CD8-positive, alpha-beta memory T cell (primary cell): ENCODE measurements around the gene CNIH4. TPM values are rescaled to one million over a fixed set of nuclear protein-coding genes. Genes with fewer than 3 reads are reported as not detected.

Source experiments
- CTCF ChIA-PET: fragments of 350-600 bp; sonication (Branson Sonifier 250); formaldehyde crosslinking; loops from one replicate; lab custom pipeline; 2021; ENCODE audit warnings: antibody characterized with exemption; lab: Charles Lee
- POLR2A ChIA-PET: fragments of 350-600 bp; sonication (Branson Sonifier 250); formaldehyde crosslinking; loops from one replicate; lab custom pipeline; 2021; ENCODE audit warnings: antibody characterized with exemption; lab: Charles Lee
- DNase-seq, 5 donors: peaks; one replicate each; pipeline versions ENCODE4 v3.0.0 to v3.0.0-alpha.2; 2020 to 2022; ENCODE audit warnings: mixed read lengths in 1 of 5
- H3K27ac ChIP-seq: one replicate; pipeline ENCODE4 v1.7.0; 2013; ENCODE audit warnings: low read depth, mild to moderate bottlenecking, low read length, moderate library complexity
- H3K27me3 ChIP-seq: 2 replicates; pipeline ENCODE4 v1.7.0; 2013; ENCODE audit warnings: low read length, mild to moderate bottlenecking; ENCODE audit not compliant: insufficient read depth, poor library complexity, severe bottlenecking
- H3K36me3 ChIP-seq: 2 replicates; pipeline ENCODE4 v1.7.0; 2013; ENCODE audit warnings: mild to moderate bottlenecking, low read length, moderate library complexity; ENCODE audit not compliant: insufficient read depth
- H3K4me1 ChIP-seq: 2 replicates; pipeline ENCODE4 v1.7.0; 2013; ENCODE audit warnings: mild to moderate bottlenecking, low read length, moderate library complexity; ENCODE audit not compliant: insufficient read depth
- H3K4me3 ChIP-seq: 2 replicates; pipeline ENCODE4 v1.7.0; 2013; ENCODE audit warnings: mild to moderate bottlenecking, low read length
- H3K9me3 ChIP-seq: 2 replicates; pipeline ENCODE4 v1.7.0; 2013; ENCODE audit warnings: mild to moderate bottlenecking, low read length
- H3K27ac Mint-ChIP-seq, 8 donors: one replicate each; pipeline ENCODE4 v1.8.0; 2020 to 2021; ENCODE audit warnings: mixed read lengths in 8 of 8, mild to moderate bottlenecking in 6 of 8, inconsistent platforms in 3 of 8, moderate library complexity in 3 of 8
- H3K27me3 Mint-ChIP-seq, 2 donors: one replicate each; pipeline ENCODE4 v1.8.0; 2020 to 2021; ENCODE audit warnings: mixed read lengths in 2 of 2, mild to moderate bottlenecking in 1 of 2, moderate library complexity in 1 of 2
- H3K36me3 Mint-ChIP-seq, 3 donors: one replicate each; pipeline ENCODE4 v1.8.0; 2020 to 2021; ENCODE audit warnings: mixed read lengths in 3 of 3, inconsistent platforms in 1 of 3, mild to moderate bottlenecking in 1 of 3
- H3K4me1 Mint-ChIP-seq, 3 donors: one replicate each; pipeline ENCODE4 v1.8.0; 2020 to 2021; ENCODE audit warnings: mixed read lengths in 3 of 3, inconsistent platforms in 1 of 3, mild to moderate bottlenecking in 1 of 3
- H3K4me3 Mint-ChIP-seq, 7 donors: one replicate each; pipeline ENCODE4 v1.8.0; 2020 to 2021; ENCODE audit warnings: mixed read lengths in 7 of 7, mild to moderate bottlenecking in 6 of 7, moderate library complexity in 4 of 7, inconsistent platforms in 2 of 7
- H3K9me3 Mint-ChIP-seq, 5 donors: one replicate each; pipeline ENCODE4 v1.8.0; 2020 to 2022; ENCODE audit warnings: mixed read lengths in 5 of 5, mild to moderate bottlenecking in 3 of 5, moderate library complexity in 2 of 5, inconsistent platforms in 1 of 5
- polyA plus RNA-seq: library from polyadenylated mRNA; unstranded; fragments of 300-500 nt; fragmentation: Illumina TruSeq; gene quantifications from one replicate; pipeline ENCODE4 v1.2.3, GENCODE V29; 2021
- total RNA-seq, 2 experiments: library from RNA; stranded (reverse); gene quantifications; one replicate each; pipeline ENCODE4 v1.2.3, GENCODE V29; 2021

Gene CNIH4
- total and polyA plus RNA-seq, 3 experiments from 2014 or later: 45.7 to 53.9 (median 49.3) TPM

DNA sequence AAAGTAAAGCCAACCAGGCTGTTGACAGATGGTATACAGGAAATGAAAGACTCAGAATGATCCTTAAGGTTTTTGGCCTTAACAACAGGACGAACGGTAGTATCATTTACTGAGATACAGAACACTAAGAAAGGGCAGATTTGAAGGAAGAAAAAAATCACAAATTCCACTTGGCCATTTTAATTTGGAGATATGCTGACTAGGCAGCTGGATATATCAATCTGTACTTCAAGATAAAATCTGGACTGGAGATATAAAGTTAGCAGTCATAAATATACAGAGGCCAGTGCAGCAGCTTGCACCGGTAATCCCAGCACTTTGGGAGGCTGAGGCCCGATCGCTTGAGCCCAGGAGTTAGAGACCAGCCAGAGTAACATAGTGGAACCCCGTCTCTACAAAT is 28.0 kb upstream of the CNIH4 start:
- H3K27me3 Mint-ChIP-seq: no peaks in the 10 kb centered on the region
- peaks cover 11% of the 10 kb centered on the region for H3K4me1 ChIP-seq
- H3K36me3 ChIP-seq: no peaks in the 10 kb centered on the region
- no peak overlapping the region for H3K4me3 ChIP-seq
- H3K36me3 Mint-ChIP-seq: peaks cover 0 to 38% (median 0%) of the 10 kb centered on the region in 3 donors
- H3K27ac Mint-ChIP-seq: peak overlapping the region in 7 of 8 donors; percentile 5 to 90 (median 50)
- no peak for DNase-seq
- no peak overlapping the region for H3K27ac ChIP-seq
- H3K4me3 Mint-ChIP-seq: peak overlapping the region; percentile 93 to 98 (median 96)
- ChIA-PET CTCF (no interaction called here), POLR2A (interaction anchor here (0.6 kb wide), 1 partner anchor 38 kb away, joined by 3 read pairs; no protein-coding TSS in a partner anchor)
- H3K9me3 ChIP-seq: no peaks in the 10 kb centered on the region
- H3K4me1 Mint-ChIP-seq: peaks cover 50 to 75% (median 67%) of the 10 kb centered on the region in 3 donors
- no peaks in the 10 kb centered on the region for H3K27me3 ChIP-seq
- no peaks in the 10 kb centered on the region for H3K9me3 Mint-ChIP-seq

DNA sequence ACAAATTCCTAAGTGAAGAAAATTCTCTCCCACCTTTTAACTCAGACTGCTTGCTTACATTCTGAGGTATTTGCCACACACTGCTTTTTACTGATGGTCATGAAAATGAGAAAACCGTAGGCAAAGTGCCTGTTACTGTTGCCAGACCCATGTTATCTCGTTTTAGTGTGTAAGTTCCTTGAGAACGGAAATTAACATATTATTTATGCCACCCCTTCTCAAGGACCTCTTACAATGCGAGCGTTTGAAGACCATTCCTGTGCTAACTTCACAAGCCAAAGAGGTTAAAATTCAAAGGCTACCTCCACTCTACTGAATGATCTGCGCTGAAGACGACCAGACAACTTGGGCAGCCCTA is 27.2 kb upstream of the CNIH4 start:
- Histone ChIP-seq H3K9me3 (no peaks in the 10 kb centered on the region), H3K4me1 (peaks cover 11% of the 10 kb centered on the region), H3K27ac (peak overlapping the region; percentile 72), H3K4me3 (peak overlapping the region; percentile 91), H3K36me3 (no peaks in the 10 kb centered on the region), H3K27me3 (no peaks in the 10 kb centered on the region)
- H3K36me3 Mint-ChIP-seq: peaks cover 0 to 32% (median 0%) of the 10 kb centered on the region in 3 donors
- H3K27me3 Mint-ChIP-seq: no peaks in the 10 kb centered on the region
- H3K4me3 Mint-ChIP-seq: peak overlapping the region; percentile 93 to 98 (median 96)
- peak overlapping the region; percentile 91 to 100 (median 99) for H3K27ac Mint-ChIP-seq
- H3K4me1 Mint-ChIP-seq: peaks cover 52 to 75% (median 65%) of the 10 kb centered on the region in 3 donors
- no peak for DNase-seq
- CTCF ChIA-PET: interaction anchor here (0.9 to 1.3 kb wide), 4 partner anchors 14 to 128 kb away, joined by 3 to 6 read pairs (median 4); no protein-coding TSS in a partner anchor
- no peaks in the 10 kb centered on the region for H3K9me3 Mint-ChIP-seq
- POLR2A ChIA-PET: interaction anchor here (0.6 to 1.4 kb wide), 4 partner anchors 105 to 215 kb away, joined by 3 to 5 read pairs (median 4); partner anchors contain the start of genes DEGS1, FBXO28 and WDR26

DNA sequence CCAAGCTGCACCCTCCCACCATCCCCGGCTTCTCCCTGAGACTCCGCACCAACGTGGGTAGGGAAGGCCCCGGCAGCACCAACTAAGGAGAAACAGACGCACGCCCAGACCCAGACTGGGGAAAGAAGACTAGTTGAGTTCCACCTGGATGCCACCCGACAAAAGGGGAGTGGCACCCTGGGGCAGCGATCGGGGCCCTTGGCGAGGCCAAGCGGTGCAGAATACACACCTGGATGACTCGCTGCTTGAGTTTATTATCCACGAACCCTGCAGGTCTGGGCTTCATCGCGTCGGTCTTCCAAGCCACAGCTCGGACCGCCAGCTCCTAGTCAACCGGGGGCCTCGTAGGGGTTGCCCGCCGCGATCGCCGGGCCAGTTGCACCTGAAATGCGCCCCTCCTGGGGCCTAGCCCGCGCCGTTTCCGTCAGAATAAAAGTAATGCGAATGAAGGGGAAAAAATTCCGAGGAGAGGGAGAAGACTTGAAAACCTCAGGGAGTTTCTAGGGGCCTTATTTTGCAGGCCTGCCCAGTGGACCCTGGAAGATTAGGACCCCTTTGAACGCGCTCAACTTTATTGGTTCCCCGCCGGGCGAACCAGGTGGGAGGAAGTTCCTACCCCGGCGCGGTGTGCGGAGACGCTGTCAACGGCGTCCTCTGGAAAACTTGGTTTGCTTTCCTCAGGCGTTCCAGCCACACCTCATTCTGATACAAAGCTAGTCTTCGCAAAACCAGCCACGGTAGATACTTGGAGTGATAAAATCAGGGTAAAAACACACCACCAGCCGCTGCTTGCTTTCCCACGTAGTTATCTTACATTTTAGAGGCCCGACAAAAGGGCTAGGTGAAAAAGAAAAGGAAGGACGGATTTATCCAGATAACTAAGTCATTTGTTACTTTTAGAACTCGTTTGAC is 26.6 kb upstream of the CNIH4 start, which contains the start of gene NVL:
Gene NVL, minus strand, starts transcription at position 331 of the 912 bp plus-strand sequence. Its CDS starts 45 bp downstream, at position 286.
- POLR2A ChIA-PET: interaction anchor here (0.6 to 1.4 kb wide), 4 partner anchors 104 to 216 kb away, joined by 3 to 5 read pairs (median 4); partner anchors contain the start of genes DEGS1, FBXO28 and WDR26
- Mint-ChIP-seq H3K27ac (peak within 1 kb of the TSS; percentile 91 to 100 (median 99)), H3K4me3 (peak within 1 kb of the TSS; percentile 93 to 98 (median 96)), H3K4me1 (peaks cover 50 to 71% (median 62%) of the 10 kb centered on the region in 3 donors), H3K9me3 (no peaks in the 10 kb centered on the region), H3K36me3 (peaks cover 0 to 29% (median 0%) of the 10 kb centered on the region in 3 donors), H3K27me3 (no peaks in the 10 kb centered on the region)
- Histone ChIP-seq H3K4me3 (peak within 1 kb of the TSS; percentile 91), H3K9me3 (no peaks in the 10 kb centered on the region), H3K27ac (peak within 1 kb of the TSS; percentile 72), H3K27me3 (no peaks in the 10 kb centered on the region), H3K36me3 (no peaks in the 10 kb centered on the region), H3K4me1 (peaks cover 11% of the 10 kb centered on the region)
- DNase-seq: peak; percentile 69 to 85 (median 81)
- CTCF ChIA-PET: interaction anchor here (0.9 to 1.3 kb wide), 5 partner anchors 13 to 213 kb away, joined by 3 to 6 read pairs (median 4); no protein-coding TSS in a partner anchor

DNA sequence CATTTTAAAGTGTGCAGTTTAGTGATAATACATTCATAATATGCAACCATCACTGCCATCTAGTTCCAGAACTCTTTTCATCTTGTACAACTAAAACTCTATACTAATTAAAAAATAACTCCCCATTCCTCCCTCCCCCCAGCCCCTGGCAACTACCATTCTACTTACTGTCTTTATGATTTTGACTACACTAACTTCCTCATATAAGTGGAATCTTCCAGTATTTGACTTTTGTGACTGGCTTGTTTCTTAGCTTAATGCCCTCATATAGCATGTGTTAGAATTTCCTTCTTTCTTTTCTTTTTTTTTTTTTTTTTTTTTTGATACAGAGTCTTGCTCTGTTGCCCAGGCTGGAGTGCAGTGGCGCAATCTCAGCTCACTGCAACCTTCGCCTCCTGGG is 25.4 kb upstream of the CNIH4 start:
- Mint-ChIP-seq H3K27ac (peak overlapping the region in 4 of 8 donors; percentile 78 to 99 (median 94)), H3K4me3 (peak overlapping the region; percentile 9 to 98 (median 94)), H3K4me1 (peaks cover 47 to 66% (median 56%) of the 10 kb centered on the region in 3 donors), H3K9me3 (no peaks in the 10 kb centered on the region), H3K36me3 (peaks cover 0 to 21% (median 0%) of the 10 kb centered on the region in 3 donors), H3K27me3 (no peaks in the 10 kb centered on the region)
- no peaks in the 10 kb centered on the region for H3K36me3 ChIP-seq
- peaks cover 11% of the 10 kb centered on the region for H3K4me1 ChIP-seq
- ChIA-PET CTCF (interaction anchor here (0.9 kb wide), 1 partner anchor 215 kb away, joined by 3 read pairs; no protein-coding TSS in a partner anchor), POLR2A (no interaction called here)
- H3K9me3 ChIP-seq: no peaks in the 10 kb centered on the region
- no peak for DNase-seq
- no peak overlapping the region for H3K27ac ChIP-seq
- H3K4me3 ChIP-seq: no peak overlapping the region
- H3K27me3 ChIP-seq: no peaks in the 10 kb centered on the region

DNA sequence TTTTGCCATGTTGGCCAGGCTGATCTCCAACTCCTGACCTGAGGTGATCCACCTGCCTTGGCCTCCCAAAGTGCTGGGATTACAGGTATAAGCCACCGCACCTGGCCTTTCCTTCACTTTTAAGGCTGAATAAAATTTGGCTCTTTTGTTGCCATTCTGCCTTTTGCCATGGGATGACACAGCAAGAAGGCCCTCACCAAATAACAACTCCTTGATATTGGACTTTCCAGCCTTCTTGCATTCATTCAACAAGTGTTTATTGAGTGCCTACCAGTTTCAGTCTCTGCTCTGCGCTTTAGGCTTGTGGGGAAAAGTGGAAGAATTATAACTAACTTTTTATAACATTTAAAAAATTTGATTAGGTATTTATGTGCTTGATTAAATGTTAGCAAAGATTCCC is 24.9 kb upstream of the CNIH4 start:
- Histone ChIP-seq H3K27me3 (no peaks in the 10 kb centered on the region), H3K36me3 (no peaks in the 10 kb centered on the region), H3K4me3 (no peak overlapping the region), H3K27ac (no peak overlapping the region), H3K4me1 (peaks cover 11% of the 10 kb centered on the region), H3K9me3 (no peaks in the 10 kb centered on the region)
- POLR2A ChIA-PET: no interaction called here
- Mint-ChIP-seq H3K36me3 (peaks cover 0 to 20% (median 0%) of the 10 kb centered on the region in 3 donors), H3K9me3 (no peaks in the 10 kb centered on the region), H3K4me3 (peak overlapping the region in 2 of 7 donors; percentile 8 to 51), H3K27ac (no peak overlapping the region), H3K27me3 (no peaks in the 10 kb centered on the region), H3K4me1 (peaks cover 45 to 62% (median 53%) of the 10 kb centered on the region in 3 donors)
- CTCF ChIA-PET: interaction anchor here (0.9 kb wide), 1 partner anchor 216 kb away, joined by 3 read pairs; no protein-coding TSS in a partner anchor
- no peak for DNase-seq

DNA sequence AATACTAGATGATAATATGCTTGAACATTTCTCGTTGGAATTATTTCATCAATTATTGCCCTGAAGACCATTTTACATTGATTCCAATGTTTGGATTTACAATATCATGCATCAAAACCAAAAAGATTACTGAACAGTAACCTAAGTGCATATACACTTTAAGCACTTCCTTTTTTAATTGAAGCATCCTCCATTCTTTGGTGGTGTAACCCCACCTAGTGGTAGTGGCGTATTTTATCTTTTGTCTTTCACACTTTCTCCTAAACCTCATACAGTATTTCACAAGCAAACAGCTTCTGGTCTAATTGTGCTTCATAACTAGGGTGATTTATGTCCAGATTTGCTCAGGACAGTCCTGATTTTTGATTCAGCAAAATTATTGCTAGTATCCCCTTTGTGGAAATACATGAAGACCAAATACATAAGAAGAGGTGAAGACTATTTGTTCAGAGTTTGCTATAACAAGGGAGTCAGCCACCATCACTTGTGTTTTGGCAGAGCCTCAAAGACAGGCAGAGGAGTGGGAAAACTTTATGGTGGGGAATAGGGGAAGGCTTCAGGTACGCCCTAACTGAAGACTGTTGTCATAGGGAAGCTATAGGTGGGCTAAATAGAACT is 23.3 kb upstream of the CNIH4 start:
- H3K9me3 Mint-ChIP-seq: no peaks in the 10 kb centered on the region
- peak in 2 of 5 donors; percentile 46 to 58 for DNase-seq
- peak overlapping the region in 7 of 8 donors; percentile 30 to 83 (median 72) for H3K27ac Mint-ChIP-seq
- Histone ChIP-seq H3K9me3 (no peaks in the 10 kb centered on the region), H3K27me3 (no peaks in the 10 kb centered on the region), H3K4me1 (peaks cover 11% of the 10 kb centered on the region), H3K36me3 (no peaks in the 10 kb centered on the region), H3K4me3 (no peak overlapping the region), H3K27ac (no peak overlapping the region)
- peaks cover 0 to 13% (median 0%) of the 10 kb centered on the region in 3 donors for H3K36me3 Mint-ChIP-seq
- H3K4me1 Mint-ChIP-seq: peaks cover 34 to 46% (median 40%) of the 10 kb centered on the region in 3 donors
- peak overlapping the region in 1 of 7 donors; percentile 87 for H3K4me3 Mint-ChIP-seq
- ChIA-PET CTCF (interaction anchor here (0.6 to 3.6 kb wide), 10 partner anchors 10 to 217 kb away, joined by 3 to 39 read pairs (median 4); partner anchors contain the start of gene FBXO28), POLR2A (no interaction called here)
- no peaks in the 10 kb centered on the region for H3K27me3 Mint-ChIP-seq

DNA sequence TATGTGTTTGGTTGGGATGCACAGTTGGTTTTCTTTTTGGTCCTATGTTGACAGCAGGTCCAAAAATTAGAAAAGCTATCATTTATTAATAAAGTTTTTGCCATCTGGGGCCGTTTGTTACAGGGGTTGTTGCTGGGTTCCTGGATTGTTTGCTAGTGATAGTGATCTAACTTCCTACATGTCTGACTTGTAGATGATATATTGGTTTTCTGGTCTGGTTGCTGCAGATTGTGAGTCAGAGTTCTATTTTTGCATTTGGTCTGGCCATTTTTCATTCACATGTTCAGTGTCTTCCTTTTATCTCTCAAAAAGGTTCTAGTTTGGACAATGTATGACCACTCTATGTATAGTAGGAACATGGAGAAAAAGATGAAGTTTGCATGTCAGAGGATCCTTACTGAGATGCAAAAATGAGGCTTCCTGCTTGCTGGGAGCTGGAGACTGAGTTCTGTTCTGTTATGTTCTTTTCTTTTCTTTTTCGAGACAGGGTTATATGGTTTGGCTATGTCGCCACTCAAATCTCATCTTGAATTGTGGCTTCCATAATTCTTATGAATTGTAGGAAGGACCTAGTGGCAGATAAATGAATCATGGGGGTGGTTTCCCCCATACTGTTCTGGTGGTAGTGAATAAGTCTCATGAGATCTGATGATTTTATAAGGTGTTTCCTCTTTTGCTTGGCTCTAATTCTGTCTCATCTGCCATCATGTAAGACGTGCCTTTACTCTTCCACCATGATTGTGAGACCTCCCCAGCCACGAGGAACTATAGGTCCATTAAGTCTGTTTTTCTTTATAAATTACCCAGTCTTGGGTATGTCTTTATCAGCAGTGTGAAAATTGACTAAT is 22.5 kb upstream of the CNIH4 start:
- Histone ChIP-seq H3K27ac (no peak overlapping the region), H3K4me1 (peaks cover 11% of the 10 kb centered on the region), H3K9me3 (no peaks in the 10 kb centered on the region), H3K36me3 (no peaks in the 10 kb centered on the region), H3K4me3 (no peak overlapping the region), H3K27me3 (no peaks in the 10 kb centered on the region)
- Mint-ChIP-seq H3K36me3 (peaks cover 0 to 13% (median 0%) of the 10 kb centered on the region in 3 donors), H3K9me3 (no peaks in the 10 kb centered on the region), H3K4me1 (peaks cover 29 to 38% (median 34%) of the 10 kb centered on the region in 3 donors), H3K4me3 (no peak overlapping the region), H3K27ac (peak overlapping the region in 5 of 8 donors; percentile 3 to 82 (median 46)), H3K27me3 (no peaks in the 10 kb centered on the region)
- CTCF ChIA-PET: interaction anchor here (0.6 to 3.6 kb wide), 11 partner anchors 10 to 218 kb away, joined by 3 to 39 read pairs (median 4); partner anchors contain the start of gene FBXO28
- DNase-seq: no peak
- POLR2A ChIA-PET: no interaction called here
